Nephron progenitor cell (in vitro differentiated cells): Measurements from ENCODE around the gene XPO6.

Source experiments
- DNase-seq: peaks from one replicate; pipeline ENCODE4 v3.0.0; 2021
- H3K27ac Mint-ChIP-seq: 2 replicates; pipeline ENCODE4 v1.8.0; 2021; ENCODE audit warnings: mild to moderate bottlenecking, moderate library complexity, mixed read lengths
- H3K27me3 Mint-ChIP-seq: 2 replicates; pipeline ENCODE4 v1.8.0; 2021; ENCODE audit warnings: mild to moderate bottlenecking, low read depth, mixed read lengths; ENCODE audit not compliant: poor library complexity
- H3K36me3 Mint-ChIP-seq: 2 replicates; pipeline ENCODE4 v1.8.0; 2021; ENCODE audit warnings: low read depth, mixed read lengths
- H3K4me1 Mint-ChIP-seq: 2 replicates; pipeline ENCODE4 v1.8.0; 2021; ENCODE audit warnings: mixed read lengths
- H3K4me3 Mint-ChIP-seq: 2 replicates; pipeline ENCODE4 v1.8.0; 2021; ENCODE audit warnings: mild to moderate bottlenecking, moderate library complexity, mixed read lengths
- H3K9me3 Mint-ChIP-seq: 2 replicates; pipeline ENCODE4 v1.8.0; 2021; ENCODE audit warnings: mild to moderate bottlenecking, moderate library complexity, mixed read lengths
- CTCF ChIP-seq: fragments of 200-600 bp; sonication (generic); IDR thresholded peaks from 2 replicates; pipeline ENCODE4 v1.5.0; 2021; ENCODE audit warnings: antibody characterized with exemption

Gene XPO6

GRCh38 chr16:28053461-28053860, 158.3 kb downstream of the XPO6 start:
- Mint-ChIP-seq H3K36me3 (no peaks in the 10 kb centered on the region), H3K4me3 (no peak overlapping the region), H3K27me3 (peaks cover 37% of the 10 kb centered on the region), H3K9me3 (peaks cover 7% of the 10 kb centered on the region), H3K27ac (no peak overlapping the region), H3K4me1 (peaks cover 13% of the 10 kb centered on the region)
- DNase-seq = no peak
- TF ChIP-seq CTCF = no peak

- Mint-ChIP-seq H3K4me1 (peaks cover 13% of the 10 kb centered on the region), H3K9me3 (peaks cover 11% of the 10 kb centered on the region), H3K27ac (peak overlapping the region; percentile 25), H3K36me3 (no peaks in the 10 kb centered on the region), H3K4me3 (no peak overlapping the region), H3K27me3 (peaks cover 32% of the 10 kb centered on the region)
- DNase-seq = no peak
- no peak for TF ChIP-seq CTCF
Measured at GRCh38 chr16:28052274-28053128, 159.3 kb downstream of the XPO6 start.

- no peak for TF ChIP-seq CTCF
- Mint-ChIP-seq H3K27me3 (peaks cover 30% of the 10 kb centered on the region), H3K4me3 (no peak overlapping the region), H3K36me3 (no peaks in the 10 kb centered on the region), H3K9me3 (peaks cover 21% of the 10 kb centered on the region), H3K27ac (no peak overlapping the region), H3K4me1 (peaks cover 7% of the 10 kb centered on the region)
- no peak for DNase-seq
Measured at GRCh38 chr16:28051486-28051885, 160.3 kb downstream of the XPO6 start.
